HCT116 (cell line): ENCODE results near the gene LRRC74A. TPM values are rescaled to one million over a fixed set of nuclear protein-coding genes. Genes with fewer than 3 reads are reported as not detected.

Experiments
- ATAC-seq: fragments of 200-7000 bp; cut with Tn5 transposase; 2 replicates; pipeline ENCODE4 v1.9.1; 2020; ENCODE audit warnings: mild to moderate bottlenecking, moderate library complexity
- BruUV-seq: library from RNA; stranded (reverse); fragments of 400-500 nt; replicated peaks from 2 replicates; lab custom pipeline; 2021; lab: Mats Ljungman, UMichigan
- CTCF ChIA-PET: fragments of 300-600 bp; sonication (Branson Sonifier 250); formaldehyde crosslinking; loops from one replicate; lab custom pipeline; 2021; ENCODE audit warnings: antibody characterized with exemption; lab: Charles Lee
- POLR2A ChIA-PET: fragments of 300-600, 350-600 bp; sonication (Branson Sonifier 250); formaldehyde crosslinking; loops from one replicate; lab custom pipeline; 2021; ENCODE audit warnings: antibody characterized with exemption; lab: Charles Lee
- RAD21 ChIA-PET, 2 experiments: fragments of 300-600 bp; sonication (Branson Sonifier 250); formaldehyde crosslinking; loops; one replicate each; lab custom pipeline; 2023; ENCODE audit warnings: low total read pairs in 2 of 2; ENCODE audit not compliant: uncharacterized antibody in 2 of 2, unreplicated experiment in 2 of 2, low non-redundant PET in 1 of 2; lab: Charles Lee
- DNase-seq: peaks from one replicate; pipeline ENCODE4 v3.0.0-alpha.2; 2010; ENCODE audit warnings: low read depth, low spot score
- H2AFZ ChIP-seq: fragments of 200-600 bp; shearing (Covaris generic), sonication (generic); 2 replicates; pipeline ENCODE4 v1.6.1; 2017; ENCODE audit warnings: low read depth, mixed run types, mixed read lengths, antibody characterized with exemption, low read length; ENCODE audit not compliant: poor library complexity, severe bottlenecking
- H3K27ac ChIP-seq: 2 replicates; pipeline ENCODE4 v1.5.1; 2012; ENCODE audit warnings: low read depth, low read length
- H3K27me3 ChIP-seq: fragments of 200-600 bp; sonication (generic); 2 replicates; pipeline ENCODE4 v1.6.1; 2016; ENCODE audit warnings: mixed run types, low read length, mixed read lengths; ENCODE audit not compliant: insufficient read depth
- H3K36me3 ChIP-seq, 2 experiments: fragments of 200-500 bp in 1 of 2; fragments of 200-600 bp in 1 of 2; sonication (Bioruptor generic) in 1 of 2; sonication (generic) in 1 of 2; 2 replicates each; pipeline versions ENCODE4 v1.5.1 to v1.6.1; 2014 to 2016; ENCODE audit warnings: low read length in 2 of 2, inconsistent platforms in 1 of 2, mixed read lengths in 1 of 2, mixed run types in 1 of 2; ENCODE audit not compliant: insufficient read depth in 2 of 2, control insufficient read depth in 1 of 2
- H3K4me1 ChIP-seq, 2 experiments: fragments of 200-600 bp in 1 of 2; sonication (generic) in 1 of 2; 2 replicates each; pipeline versions ENCODE4 v1.5.1 to v1.6.1; 2012 to 2017; ENCODE audit warnings: low read length in 2 of 2, inconsistent platforms in 1 of 2, mild to moderate bottlenecking in 1 of 2, mixed read lengths in 1 of 2, mixed run types in 1 of 2, moderate library complexity in 1 of 2; ENCODE audit not compliant: insufficient read depth in 2 of 2, control insufficient read depth in 1 of 2
- H3K4me2 ChIP-seq: fragments of 200-600 bp; sonication (generic); 2 replicates; pipeline ENCODE4 v1.6.1; 2017; ENCODE audit warnings: mixed run types, low read length, mixed read lengths
- H3K4me3 ChIP-seq, 2 experiments: fragments of 200-600 bp in 1 of 2; sonication (generic) in 1 of 2; replicated peaks in 1 of 2; 2 replicates each; pipeline ENCODE4 v1.5.1; 2011 to 2016; ENCODE audit warnings: low read length in 2 of 2, control low read depth in 1 of 2, low read depth in 1 of 2, mild to moderate bottlenecking in 1 of 2, mixed read lengths in 1 of 2, mixed run types in 1 of 2
- H3K79me2 ChIP-seq: fragments of 200-600 bp; sonication (generic); 2 replicates; pipeline ENCODE4 v1.6.1; 2017; ENCODE audit warnings: mild to moderate bottlenecking, mixed run types, low read length, moderate library complexity, mixed read lengths; ENCODE audit not compliant: insufficient read depth
- H3K9ac ChIP-seq: fragments of 200-600 bp; sonication (generic); 2 replicates; pipeline ENCODE4 v1.6.1; 2016; ENCODE audit warnings: low read length, mixed read lengths
- H3K9me2 ChIP-seq: fragments of 200-600 bp; sonication (generic), shearing (Covaris generic); 2 replicates; pipeline ENCODE4 v1.6.1; 2017; ENCODE audit warnings: mixed run types, mild to moderate bottlenecking, moderate library complexity; ENCODE audit not compliant: insufficient read depth
- H3K9me3 ChIP-seq, 2 experiments: fragments of 200-500 bp in 1 of 2; fragments of 200-600 bp in 1 of 2; sonication (Bioruptor generic) in 1 of 2; sonication (generic) in 1 of 2; 2 replicates each; pipeline ENCODE4 v1.6.1; 2014 to 2017; ENCODE audit warnings: low read length in 2 of 2, mixed read lengths in 2 of 2, inconsistent platforms in 1 of 2, low read depth in 1 of 2, mild to moderate bottlenecking in 1 of 2, mixed run types in 1 of 2, moderate library complexity in 1 of 2; ENCODE audit not compliant: control insufficient read depth in 1 of 2, insufficient read depth in 1 of 2
- H4K20me1 ChIP-seq: fragments of 200-600 bp; sonication (generic), shearing (Covaris generic); 2 replicates; pipeline ENCODE4 v1.6.1; 2017; ENCODE audit warnings: mixed run types, mild to moderate bottlenecking, moderate library complexity; ENCODE audit not compliant: insufficient read depth
- EZH2 ChIP-seq: fragments of 200-600 bp; sonication (generic); IDR thresholded peaks from 2 replicates; pipeline ENCODE4 v1.6.1; 2017; ENCODE audit warnings: antibody characterized with exemption, mixed run types
- EZH2phosphoT487 ChIP-seq: fragments of 200-600 bp; IDR thresholded peaks from 2 replicates; pipeline ENCODE4 v1.6.1; 2018; ENCODE audit warnings: antibody characterized with exemption, borderline replicate concordance
- JUND ChIP-seq: IDR thresholded peaks from 2 replicates; pipeline ENCODE4 v1.6.1; 2012
- POLR2A ChIP-seq: IDR thresholded peaks from 2 replicates; pipeline ENCODE4 v1.7.0; 2011; ENCODE audit warnings: borderline replicate concordance; ENCODE audit not compliant: insufficient read depth, insufficient read length; ENCODE audit errors: extremely low read depth
- REST ChIP-seq: IDR thresholded peaks from 2 replicates; pipeline ENCODE4 v1.6.1; 2012; ENCODE audit warnings: low read depth
- SIN3A ChIP-seq: IDR thresholded peaks from 2 replicates; pipeline ENCODE4 v1.6.1; 2012; ENCODE audit warnings: low read depth
- SRF ChIP-seq: IDR thresholded peaks from 2 replicates; pipeline ENCODE4 v1.6.1; 2012; ENCODE audit warnings: low read depth
- ZNF274 ChIP-seq: fragments of 200-500 bp; sonication (Bioruptor generic); IDR thresholded peaks from 2 replicates; pipeline ENCODE4 v1.6.1; 2014; ENCODE audit warnings: mild to moderate bottlenecking, low read depth, low read length, inconsistent platforms
- intact Hi-C: fragments of 100-400 bp; cut with micrococcal nuclease; formaldehyde crosslinking; loops from 2 replicates; pipeline ENCODE4 v1.10.0; 2022
- total RNA-seq: library from RNA; stranded (reverse); gene quantifications from one replicate; pipeline ENCODE4 v1.2.1, GENCODE V29; 2021; ENCODE audit not compliant: unreplicated experiment

LRRC74A gene
- total RNA-seq, 1 experiment from 2014 or later: not detected

GRCh38 chr14:76904100-76904739 lies 78.0 kb downstream of the LRRC74A start:
- ChIA-PET POLR2A (interaction anchor here (0.6 to 1.8 kb wide), 4 partner anchors 14 to 58 kb away, joined by 4 to 12 read pairs (median 6); no protein-coding TSS in a partner anchor), CTCF (interaction anchor here (1.0 to 2.0 kb wide), 6 partner anchors 9 to 166 kb away, joined by 4 to 11 read pairs (median 6); no protein-coding TSS in a partner anchor), RAD21 (interaction anchor here (0.8 to 2.5 kb wide), 3 partner anchors 28 to 164 kb away, joined by 3 to 10 read pairs (median 3); no protein-coding TSS in a partner anchor)
- ATAC-seq (peak; percentile 47), DNase-seq (no peak)
- H3K9ac ChIP-seq: peak overlapping the region; percentile 59
- no peaks in the 10 kb centered on the region for H3K36me3 ChIP-seq
- H3K4me3 ChIP-seq: peak overlapping the region in 1 of 2 experiments; percentile 49; a peak in 2 of 4 replicates
- H3K9me2 ChIP-seq: no peaks in the 10 kb centered on the region
- no peaks in the 10 kb centered on the region for H4K20me1 ChIP-seq
- H3K9me3 ChIP-seq: no peaks in the 10 kb centered on the region; a peak in 1 of 4 replicates
- H3K27ac ChIP-seq: peak overlapping the region; percentile 81
- no peaks in the 10 kb centered on the region for H3K79me2 ChIP-seq
- H3K4me2 ChIP-seq: peak overlapping the region; percentile 80
- BruUV-seq: TSS peak; percentile 83
- peaks cover 48 to 57% of the 10 kb centered on the region in 2 experiments for H3K4me1 ChIP-seq
- intact Hi-C loops: no loop called here
- no peaks in the 10 kb centered on the region for H3K27me3 ChIP-seq
- H2AFZ ChIP-seq: peak overlapping the region; percentile 49
- no peak for TF ChIP-seq POLR2A
- no peak for TF ChIP-seq REST
- TF ChIP-seq EZH2: no peak
- TF ChIP-seq SRF: no peak
- no peak for TF ChIP-seq SIN3A
- TF ChIP-seq EZH2phosphoT487: no peak
- TF ChIP-seq JUND: no peak
- no peak for TF ChIP-seq ZNF274
